K562 (cell line): ENCODE data around the gene WNT7B. TPM values are rescaled to one million over a fixed set of nuclear protein-coding genes. Genes with fewer than 3 reads are reported as not detected.

Experiments used
- ATAC-seq: fragments of 200-7000 bp; cut with Tn5 transposase; 3 replicates; pipeline ENCODE4 v1.9.1; 2020; ENCODE audit warnings: moderate library complexity
- BruUV-seq: library from RNA; stranded (reverse); fragments of 400-500 nt; replicated peaks from 2 replicates; lab custom pipeline; 2021; lab: Mats Ljungman, UMichigan
- CTCF ChIA-PET: fragments of 300-600 bp; formaldehyde crosslinking; extraction: SDS; loops from one replicate; lab custom pipeline; 2021; ENCODE audit warnings: low intra/inter-chr PET ratio; lab: Yijun Ruan, JAX
- POLR2A ChIA-PET: fragments of 300-600, 350-650 bp; sonication (Branson Sonifier 250); formaldehyde crosslinking; extraction: SDS; loops from one replicate; lab custom pipeline; 2021; ENCODE audit warnings: antibody characterized with exemption, inconsistent platforms; lab: Yijun Ruan, JAX
- DNase-seq, 4 experiments: peaks; one replicate each; pipeline versions ENCODE4 v3.0.0 to v3.0.0-alpha.2; 2011 to 2018; ENCODE audit warnings: low spot score in 3 of 4, mixed read lengths in 3 of 4; ENCODE audit errors: extremely low read depth in 1 of 4
- FAIRE-seq: peaks from 2 replicates; lab custom pipeline; 2011; peaks lifted over from hg19 to GRCh38; lab: Jason Lieb, UNC
- H2AFZ ChIP-seq: 2 replicates; pipeline ENCODE4 v1.6.0; 2011; ENCODE audit warnings: low read depth, low read length, control low read depth, inconsistent platforms
- H3K27ac ChIP-seq: fragments of 200-600 bp; 3 replicates; pipeline ENCODE4 v1.8.0; 2011; ENCODE audit warnings: low read depth, mild to moderate bottlenecking, control low read depth, inconsistent platforms, low read length, moderate library complexity, mixed read lengths; ENCODE audit errors: extremely low read depth
- H3K27me3 ChIP-seq, 2 experiments: fragments of 300-600 bp in 1 of 2; 2 replicates in 1 of 2; 3 replicates in 1 of 2; pipeline versions ENCODE4 v1.6.0 to v1.8.0; 2011; ENCODE audit warnings: inconsistent platforms in 2 of 2, low read length in 2 of 2, mild to moderate bottlenecking in 1 of 2, mixed read lengths in 1 of 2, moderate library complexity in 1 of 2; ENCODE audit not compliant: control insufficient read depth in 2 of 2, insufficient read depth in 2 of 2
- H3K36me3 ChIP-seq: fragments of 300-600 bp; 3 replicates; pipeline ENCODE4 v1.8.0; 2011; ENCODE audit warnings: mild to moderate bottlenecking, low read length, inconsistent platforms; ENCODE audit not compliant: control insufficient read depth, insufficient read depth
- H3K4me1 ChIP-seq, 2 experiments: fragments of 200-600 bp in 1 of 2; replicated peaks in 1 of 2; 2 replicates in 1 of 2; 3 replicates in 1 of 2; pipeline versions ENCODE4 v1.5.1 to v1.8.0; 2011; ENCODE audit warnings: inconsistent platforms in 2 of 2, low read length in 2 of 2, mild to moderate bottlenecking in 1 of 2, mixed read lengths in 1 of 2, moderate library complexity in 1 of 2; ENCODE audit not compliant: control insufficient read depth in 2 of 2, insufficient read depth in 2 of 2
- H3K4me2 ChIP-seq: 2 replicates; pipeline ENCODE4 v1.6.1; 2011; ENCODE audit warnings: low read length, control low read depth, inconsistent platforms, mixed read lengths; ENCODE audit not compliant: insufficient read depth
- H3K4me3 ChIP-seq: fragments of 200-600 bp; sonication (generic), shearing (Covaris generic); 2 replicates; pipeline ENCODE4 v1.5.1; 2016; ENCODE audit warnings: control low read depth, inconsistent platforms
- H3K79me2 ChIP-seq: fragments of 200-600 bp; 3 replicates; pipeline ENCODE4 v1.8.0; 2011; ENCODE audit warnings: low read length, inconsistent platforms; ENCODE audit not compliant: control insufficient read depth, insufficient read depth
- H3K9ac ChIP-seq, 2 experiments: 2 replicates each; pipeline versions ENCODE4 v1.6.0 to v1.6.1; 2011; ENCODE audit warnings: low read depth in 2 of 2, low read length in 2 of 2, control low read depth in 1 of 2, inconsistent platforms in 1 of 2, mild to moderate bottlenecking in 1 of 2, mixed read lengths in 1 of 2; ENCODE audit not compliant: insufficient read depth in 1 of 2
- H3K9me1 ChIP-seq: one replicate; pipeline ENCODE4 v1.6.0; 2011; ENCODE audit warnings: inconsistent platforms, mild to moderate bottlenecking, low read length, moderate library complexity; ENCODE audit not compliant: control insufficient read depth, insufficient read depth
- H3K9me3 ChIP-seq: replicated peaks from 2 replicates; pipeline ENCODE4 v1.5.1; 2011; ENCODE audit warnings: low read depth, low read length, inconsistent platforms; ENCODE audit not compliant: control insufficient read depth, insufficient read depth
- H4K20me1 ChIP-seq: replicated peaks from 2 replicates; pipeline ENCODE4 v1.6.1; 2011; ENCODE audit warnings: low read length, inconsistent platforms, mixed read lengths; ENCODE audit not compliant: control insufficient read depth, insufficient read depth
- ATF3 ChIP-seq, 2 experiments: fragments of 450-650 bp in 1 of 2; sonication (generic) in 1 of 2; formaldehyde crosslinking in 1 of 2; IDR thresholded peaks in 1 of 2; conservative IDR thresholded peaks in 1 of 2; 2 replicates each; pipeline versions ENCODE4 v1.6.1 to v1.8.1; 2016 to 2023; ENCODE audit warnings: mild to moderate bottlenecking in 2 of 2, moderate library complexity in 2 of 2, inconsistent platforms in 1 of 2, missing genetic modification reagents in 1 of 2
- CTCFL ChIP-seq: IDR thresholded peaks from 2 replicates; pipeline ENCODE4 v1.6.1; 2011; ENCODE audit warnings: borderline replicate concordance, low read depth, mild to moderate bottlenecking, moderate library complexity, low read length; ENCODE audit not compliant: insufficient read depth, poor library complexity, severe bottlenecking
- ELK3 ChIP-seq: fragments of 450-650 bp; formaldehyde crosslinking; IDR thresholded peaks from 2 replicates; pipeline ENCODE4 v1.4.0; 2020; ENCODE audit warnings: mild to moderate bottlenecking
- FOSL1 ChIP-seq: fragments of 200-800 bp; sonication (Bioruptor generic); conservative IDR thresholded peaks from 2 replicates; pipeline ENCODE4 v1.6.1; 2016; ENCODE audit warnings: missing genetic modification characterization, missing compliant biosample characterization
- PURB ChIP-seq: sonication (generic); formaldehyde crosslinking; IDR thresholded peaks from 2 replicates; pipeline ENCODE4 v1.9.0; 2021; ENCODE audit warnings: low read depth, mild to moderate bottlenecking, missing genetic modification reagents
- RBM25 ChIP-seq: fragments of 200-400 bp; formaldehyde crosslinking; IDR thresholded peaks from 2 replicates; pipeline ENCODE4 v1.6.1; 2018; ENCODE audit warnings: low read length, low read depth, moderate library complexity; ENCODE audit not compliant: severe bottlenecking
- SMARCA5 ChIP-seq: fragments of 450-650 bp; IDR thresholded peaks from 2 replicates; pipeline ENCODE4 v1.6.1; 2016
- SMARCE1 ChIP-seq: fragments of 450-650 bp; IDR thresholded peaks from 2 replicates; pipeline ENCODE4 v1.7.1; 2016; ENCODE audit warnings: mild to moderate bottlenecking
- ZFP36 ChIP-seq: fragments of 150-350 bp; IDR thresholded peaks from 2 replicates; pipeline ENCODE4 v1.6.1; 2018; ENCODE audit warnings: low read length, low read depth; ENCODE audit not compliant: partially characterized antibody
- ZNF24 ChIP-seq: fragments of 450-650 bp; IDR thresholded peaks from 2 replicates; pipeline ENCODE4 v1.6.1; 2016
- WGBS: fragments of 100-300 bp; shearing (Covaris generic); methylation state at CpG from one replicate; pipeline ENCODE4 v1.1.6; 2016; ENCODE audit warnings: low coverage, mixed read lengths; ENCODE audit not compliant: insufficient coverage; ENCODE audit errors: missing lambda C conversion rate; 5-methylcytosine and 5-hydroxymethylcytosine counted together
- in situ Hi-C: fragments of 300-500 bp; cut with MboI; formaldehyde crosslinking; loops from 4 replicates; pipeline ENCODE4 v1.15.0; 2018; ENCODE audit warnings: inconsistent platforms, mixed read lengths
- intact Hi-C: fragments of 100-400 bp; cut with micrococcal nuclease; formaldehyde crosslinking; loops from 2 replicates; pipeline ENCODE4 v1.14.2; 2022
- polyA plus RNA-seq, 8 experiments: library from polyadenylated mRNA; depleted of rRNA in 4 of 8; stranded (reverse) in 5 of 8; unstranded in 3 of 8; fragments of >200 nt; fragmentation: Nextera tagmentation in 2 of 8; fragmentation: Illumina TruSeq in 1 of 8; extraction: Ambion mirVana in 2 of 8; extraction: Trizol in 1 of 8; gene quantifications; 2 replicates each; pipeline versions ENCODE4 v1.2.1 to v1.2.3, GENCODE V29; 2011 to 2014; ENCODE audit warnings: inconsistent platforms in 1 of 8, missing spikeins in 1 of 8
- total RNA-seq, 7 experiments: library from RNA; depleted of rRNA in 6 of 7; stranded (reverse); fragments of >200 nt in 6 of 7; fragmentation: Illumina TruSeq in 2 of 7; extraction: Trizol in 2 of 7; gene quantifications; 2 replicates each; pipeline versions ENCODE4 v1.2.1 to v1.2.3, GENCODE V29; 2011 to 2021; ENCODE audit warnings: low replicate concordance in 1 of 7

Gene WNT7B
- total and polyA plus RNA-seq, 9 of the 15 experiments (the other 6 are each of a cell fraction or from before 2014, with no cell fraction given): not detected

- TF ChIP-seq CTCFL: no peak
- no peak for TF ChIP-seq RBM25
- no peak for TF ChIP-seq PURB (CRISPR knock-in tag)
These were observed 16.3 kb upstream of the WNT7B start (continued) for GRCh38 chr22:45993143-45993692.

- CTCF ChIA-PET: interaction anchor here (1.9 kb wide), 1 partner anchor 123 kb away, joined by 5 read pairs; no protein-coding TSS in a partner anchor
- H3K27ac ChIP-seq: no peak overlapping the region
- FAIRE-seq (no peak), ATAC-seq (no peak)
- no TSS peak for BruUV-seq
- H3K36me3 ChIP-seq: no peaks in the 10 kb centered on the region
- H3K9me1 ChIP-seq: no peaks in the 10 kb centered on the region
- H3K4me2 ChIP-seq: no peak overlapping the region
- no peaks in the 10 kb centered on the region for H3K79me2 ChIP-seq
- TF ChIP-seq SMARCE1 (no peak), ZNF24 (no peak), FOSL1 (no peak), ZFP36 (peak; percentile 55), ATF3 (IDR thresholded peaks at IDR 0.05) (no peak), ATF3 (CRISPR knock-in tag; conservative IDR thresholded peaks at IDR 0.05) (no peak), SMARCA5 (no peak), ELK3 (CRISPR knock-in tag) (no peak)
- TF ChIP-seq, all 486 proteins: peak for 1
- Histone ChIP-seq H2AFZ (no peak overlapping the region), H3K9me3 (no peaks in the 10 kb centered on the region), H3K9ac (no peak overlapping the region), H4K20me1 (0 out of 2 replicates have a peak, but pooled peaks cover 5% of the 10 kb centered on the region), H3K4me3 (no peak overlapping the region), H3K4me1 (peaks cover 0 to 31% of the 10 kb centered on the region in 2 experiments; a peak in 2 of 5 replicates), H3K27me3 (peaks cover 0 to 42% of the 10 kb centered on the region in 2 experiments; a peak in 2 of 5 replicates)
- POLR2A ChIA-PET: no interaction called here
- intact Hi-C loops (no loop called here), in situ Hi-C loops (no loop called here)
- DNase-seq: no peak
- 0% methylated on average over 3 of the region's 3 CpGs for WGBS
These were observed 15.8 kb upstream of the WNT7B start for GRCh38 chr22:45992737-45993136.
